AG08396 (cell line): ENCODE data around the gene LRP1B.
A peak's percentile ranks its signal among the peaks of the same experiment; 100 is the strongest.

Experiments
- DNase-seq: peaks from one replicate; pipeline ENCODE4 v3.0.0; 2012; ENCODE audit warnings: low spot score, mixed read lengths

The LRP1B gene

GRCh38 chr2:142131010-142131669 is at the start of gene LRP1B:
Gene LRP1B, minus strand, starts transcription at chr2:142131016. Its CDS starts 287 bp downstream, at chr2:142130729.
- peak; percentile 15 for DNase-seq

- DNase-seq: no peak
These were observed 48.9 kb upstream of the LRP1B start for GRCh38 chr2:142179686-142180085.

GRCh38 chr2:142178604-142179003 is 47.8 kb upstream of the LRP1B start:
- DNase-seq: no peak

GRCh38 chr2:142176941-142177340 is 46.1 kb upstream of the LRP1B start:
- no peak for DNase-seq

- no peak for DNase-seq
These were observed 45.1 kb upstream of the LRP1B start for GRCh38 chr2:142175813-142176338.

GRCh38 chr2:142174176-142174575 is 43.4 kb upstream of the LRP1B start:
- no peak for DNase-seq

- no peak for DNase-seq
These were observed 40.0 kb upstream of the LRP1B start for GRCh38 chr2:142170847-142171246.

GRCh38 chr2:142165790-142166189 is 35.0 kb upstream of the LRP1B start:
- DNase-seq: peak; percentile 24

GRCh38 chr2:142153601-142154000 is 22.8 kb upstream of the LRP1B start:
- no peak for DNase-seq

- DNase-seq: no peak
These were observed 19.6 kb upstream of the LRP1B start for GRCh38 chr2:142150453-142150852.

GRCh38 chr2:142144547-142144946 is 13.7 kb upstream of the LRP1B start:
- DNase-seq: no peak

- no peak for DNase-seq
These were observed 11.8 kb upstream of the LRP1B start for GRCh38 chr2:142142595-142142994.

- DNase-seq: no peak
These were observed 9.6 kb upstream of the LRP1B start for GRCh38 chr2:142140434-142140845.

- DNase-seq: no peak
These were observed 8.6 kb upstream of the LRP1B start for GRCh38 chr2:142139384-142139783.

GRCh38 chr2:142136571-142136970 is 5.8 kb upstream of the LRP1B start:
- DNase-seq: no peak

- DNase-seq: no peak
These were observed 4.1 kb upstream of the LRP1B start for GRCh38 chr2:142134911-142135310.

- peak; percentile 21 for DNase-seq
These were observed 456 bp downstream of the LRP1B start for GRCh38 chr2:142130111-142131009.

- DNase-seq: no peak
These were observed 2.7 kb downstream of the LRP1B start for GRCh38 chr2:142128105-142128504.

- DNase-seq: no peak
These were observed 3.6 kb downstream of the LRP1B start for GRCh38 chr2:142127248-142127647.

- DNase-seq: no peak
These were observed 6.1 kb downstream of the LRP1B start for GRCh38 chr2:142124706-142125105.

- no peak for DNase-seq
These were observed 11.5 kb downstream of the LRP1B start for GRCh38 chr2:142119347-142119746.

GRCh38 chr2:142112757-142113221 is 18.0 kb downstream of the LRP1B start:
- DNase-seq: no peak
